Gastrocnemius medialis (tissue), 4 donors: ENCODE data around the gene SLFNL1.

Source experiments
- CTCF ChIP-seq, 5 experiments: fragments of 450-650 bp in 3 of 5; fragments of 200-600 bp in 2 of 5; sonication (generic) in 2 of 5; IDR thresholded peaks in 4 of 5; conservative IDR thresholded peaks in 1 of 5; 1 replicate in 4 of 5; 2 replicates in 1 of 5; pipeline ENCODE4 v1.5.1; 2016 to 2019; ENCODE audit warnings: antibody characterized with exemption in 5 of 5, mild to moderate bottlenecking in 3 of 5, moderate library complexity in 3 of 5
- POLR2A ChIP-seq, 2 donors: fragments of 450-650 bp; IDR thresholded peaks; one replicate each; pipeline ENCODE4 v1.6.1; 2017; ENCODE audit warnings: antibody characterized with exemption in 2 of 2, mild to moderate bottlenecking in 2 of 2, moderate library complexity in 2 of 2

GRCh38 chr1:41003127-41003639 lies 18.3 kb downstream of the SLFNL1 start:
- no peak for TF ChIP-seq CTCF (IDR thresholded peaks at IDR 0.05 in 4 of 5, conservative IDR thresholded peaks at IDR 0.05 in 1 of 5)
- TF ChIP-seq POLR2A (IDR thresholded peaks at IDR 0.05), result no peak
